ENCODE results near the gene SALL1. TPM values are rescaled to one million over a fixed set of nuclear protein-coding genes. Genes with fewer than 3 reads are reported as not detected.

Gene SALL1
- total and polyA plus RNA-seq, 10 donors: under 0.01 TPM; not detected in 9

DNA sequence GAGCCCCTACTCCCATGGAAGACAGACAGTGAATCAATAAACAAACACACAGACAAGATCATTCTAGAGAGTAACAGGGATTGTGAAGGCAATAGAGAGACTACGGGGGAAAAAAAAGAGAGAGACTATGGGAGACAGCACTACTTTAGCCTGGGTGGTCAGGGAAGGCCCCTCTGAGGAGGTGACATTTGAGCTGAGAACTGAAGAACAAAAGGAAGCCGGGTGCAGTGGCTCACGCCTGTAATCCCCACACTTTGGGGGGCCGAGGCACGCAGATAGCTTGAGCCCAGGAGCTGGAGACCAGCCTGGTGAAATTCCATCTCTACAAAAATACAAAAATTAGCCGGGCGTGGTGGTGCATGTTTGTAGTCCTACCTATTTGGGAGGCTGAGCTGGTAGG, 29.2 kb downstream of the SALL1 start:
- no peaks in the 10 kb centered on the region for H3K4me1 ChIP-seq
- WGBS, 5 donors: 41 to 52% (median 45%) methylated on average over 7 of the region's 7 CpGs
- TF ChIP-seq, protein P1, sequence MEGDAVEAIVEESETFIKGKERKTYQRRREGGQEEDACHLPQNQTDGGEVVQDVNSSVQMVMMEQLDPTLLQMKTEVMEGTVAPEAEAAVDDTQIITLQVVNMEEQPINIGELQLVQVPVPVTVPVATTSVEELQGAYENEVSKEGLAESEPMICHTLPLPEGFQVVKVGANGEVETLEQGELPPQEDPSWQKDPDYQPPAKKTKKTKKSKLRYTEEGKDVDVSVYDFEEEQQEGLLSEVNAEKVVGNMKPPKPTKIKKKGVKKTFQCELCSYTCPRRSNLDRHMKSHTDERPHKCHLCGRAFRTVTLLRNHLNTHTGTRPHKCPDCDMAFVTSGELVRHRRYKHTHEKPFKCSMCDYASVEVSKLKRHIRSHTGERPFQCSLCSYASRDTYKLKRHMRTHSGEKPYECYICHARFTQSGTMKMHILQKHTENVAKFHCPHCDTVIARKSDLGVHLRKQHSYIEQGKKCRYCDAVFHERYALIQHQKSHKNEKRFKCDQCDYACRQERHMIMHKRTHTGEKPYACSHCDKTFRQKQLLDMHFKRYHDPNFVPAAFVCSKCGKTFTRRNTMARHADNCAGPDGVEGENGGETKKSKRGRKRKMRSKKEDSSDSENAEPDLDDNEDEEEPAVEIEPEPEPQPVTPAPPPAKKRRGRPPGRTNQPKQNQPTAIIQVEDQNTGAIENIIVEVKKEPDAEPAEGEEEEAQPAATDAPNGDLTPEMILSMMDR (IDR thresholded peaks at IDR 0.05 in 8 of 11, conservative IDR thresholded peaks at IDR 0.05 in 3 of 11): no peak
- no peak for TF ChIP-seq POLR2AphosphoS5 (IDR thresholded peaks at IDR 0.05)
- no peak for TF ChIP-seq POLR2A (IDR thresholded peaks at IDR 0.05)
- no peak for DNase-seq
- H3K27ac ChIP-seq: no peak overlapping the region
- no peak overlapping the region for H3K4me3 ChIP-seq
- no peaks in the 10 kb centered on the region for H3K36me3 ChIP-seq
- intact Hi-C loops (cut with DNase I; ENCODE audit: low total_unique reads): no loop called here
- no peaks in the 10 kb centered on the region for H3K9me3 ChIP-seq
- H3K27me3 ChIP-seq (replicated peaks in 1 of 7): peaks cover 0 to 51% (median 0%) of the 10 kb centered on the region in 7 donors

DNA sequence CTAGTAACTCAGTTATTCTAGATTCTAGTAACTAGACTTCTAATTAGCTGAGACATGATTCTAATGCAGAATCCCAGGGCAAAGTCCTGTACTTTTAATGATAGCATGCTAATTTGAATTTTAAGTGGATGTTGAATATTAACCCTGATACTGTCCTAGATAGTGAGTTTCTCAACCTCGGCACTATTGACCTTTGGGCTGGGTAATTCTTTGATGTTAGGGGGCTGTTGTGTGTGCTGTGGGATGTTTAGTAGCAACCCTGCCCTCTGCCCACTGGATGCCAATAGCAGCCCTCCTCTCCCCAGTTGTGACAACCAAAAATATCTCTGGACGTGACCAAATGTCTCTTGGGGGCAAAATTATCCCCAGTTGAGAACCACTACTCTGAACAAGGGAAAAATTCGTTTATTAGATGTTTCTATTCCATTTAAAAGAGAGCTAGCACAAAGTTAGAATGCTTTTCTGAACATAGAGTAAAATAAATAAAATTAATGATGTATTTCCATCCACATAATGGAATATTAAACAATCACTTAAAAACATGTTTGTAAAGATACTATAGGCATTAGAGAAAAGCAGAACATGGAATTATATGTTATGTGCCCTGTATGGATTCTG, 30.2 kb downstream of the SALL1 start:
- 32 to 38% (median 37%) methylated on average over 3 of the region's 3 CpGs for WGBS, 5 donors
- intact Hi-C loops (cut with DNase I; ENCODE audit: low total_unique reads): no loop called here
- Histone ChIP-seq H3K4me1 (no peaks in the 10 kb centered on the region), H3K4me3 (no peak overlapping the region), H3K9me3 (no peaks in the 10 kb centered on the region), H3K36me3 (no peaks in the 10 kb centered on the region), H3K27me3 (replicated peaks in 1 of 7) (peaks cover 0 to 51% (median 0%) of the 10 kb centered on the region in 7 donors), H3K27ac (no peak overlapping the region)
- no peak for DNase-seq
- TF ChIP-seq, protein P1 (IDR thresholded peaks at IDR 0.05 in 8 of 11, conservative IDR thresholded peaks at IDR 0.05 in 3 of 11): no peak
- TF ChIP-seq POLR2A (IDR thresholded peaks at IDR 0.05): no peak
- TF ChIP-seq POLR2AphosphoS5 (IDR thresholded peaks at IDR 0.05): no peak

DNA sequence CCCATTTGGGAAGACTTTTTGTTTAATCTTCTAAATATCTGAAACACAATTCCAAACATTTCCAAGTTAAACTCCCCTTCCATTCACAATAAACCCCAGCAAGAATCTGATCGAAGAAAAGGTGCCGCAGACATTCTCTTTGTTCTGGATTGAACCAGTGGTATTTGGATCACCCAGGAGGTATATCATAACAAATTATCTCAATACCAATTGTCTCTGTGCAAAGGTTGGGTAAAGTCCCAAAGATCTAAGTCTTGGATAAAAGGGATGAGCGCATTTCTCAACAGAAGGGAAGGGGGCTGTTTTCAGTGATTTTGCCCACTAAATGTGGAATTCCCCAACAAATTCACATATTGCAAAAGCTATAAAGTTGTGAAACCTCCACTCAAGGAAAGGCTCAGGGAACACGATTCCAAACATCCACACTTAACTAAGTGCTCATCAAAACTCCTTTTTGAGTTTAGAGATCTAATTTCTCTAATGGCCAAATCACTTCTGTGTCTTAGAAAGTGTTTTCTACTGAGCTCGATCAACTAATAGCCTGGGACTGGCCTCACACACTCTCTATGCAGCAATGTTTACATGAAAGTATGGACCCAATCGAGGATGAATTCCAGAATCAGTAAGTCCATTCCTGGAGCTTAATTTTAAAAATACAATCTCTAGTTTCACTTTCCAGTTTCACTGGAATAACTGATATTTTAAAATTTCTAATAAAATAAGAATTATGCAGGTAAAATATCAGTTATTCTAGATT, 30.9 kb downstream of the SALL1 start:
- TF ChIP-seq POLR2A (IDR thresholded peaks at IDR 0.05) (no peak), POLR2AphosphoS5 (IDR thresholded peaks at IDR 0.05) (no peak)
- TF ChIP-seq, protein P1 (IDR thresholded peaks at IDR 0.05 in 8 of 11, conservative IDR thresholded peaks at IDR 0.05 in 3 of 11): no peak
- Histone ChIP-seq H3K9me3 (no peaks in the 10 kb centered on the region), H3K4me1 (no peaks in the 10 kb centered on the region), H3K4me3 (no peak overlapping the region), H3K27me3 (replicated peaks in 1 of 7) (peaks cover 0 to 52% (median 5%) of the 10 kb centered on the region in 7 donors), H3K27ac (no peak overlapping the region), H3K36me3 (no peaks in the 10 kb centered on the region)
- 76 to 86% (median 79%) methylated on average over 6 of the region's 6 CpGs for WGBS, 5 donors
- intact Hi-C loops (cut with DNase I; ENCODE audit: low total_unique reads): no loop called here
- no peak for DNase-seq

DNA sequence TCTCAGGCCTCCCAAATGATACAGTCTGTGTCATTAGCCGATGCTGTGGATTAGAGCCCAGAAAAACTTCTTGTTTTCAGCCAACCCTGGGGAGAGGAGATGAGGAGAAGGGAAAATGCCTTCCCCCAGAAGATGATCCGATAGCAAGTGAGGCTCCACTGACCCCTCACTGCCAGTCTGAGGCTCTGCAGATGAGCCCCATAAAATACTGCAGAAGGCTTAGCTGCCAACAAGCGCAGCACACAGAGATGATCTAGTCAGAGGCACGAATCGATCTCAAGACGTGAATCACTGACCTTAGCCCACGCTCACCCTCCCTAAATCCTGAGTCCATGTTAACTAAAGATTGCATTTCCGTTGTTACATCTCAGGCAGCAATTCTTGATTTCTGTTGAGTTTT, 31.5 kb downstream of the SALL1 start:
- H3K4me1 ChIP-seq: no peaks in the 10 kb centered on the region
- intact Hi-C loops (cut with DNase I; ENCODE audit: low total_unique reads): no loop called here
- H3K9me3 ChIP-seq: no peaks in the 10 kb centered on the region
- no peak for DNase-seq
- H3K27me3 ChIP-seq (replicated peaks in 1 of 7): peaks cover 0 to 54% (median 11%) of the 10 kb centered on the region in 7 donors
- H3K4me3 ChIP-seq: no peak overlapping the region
- no peak overlapping the region for H3K27ac ChIP-seq
- TF ChIP-seq POLR2AphosphoS5 (IDR thresholded peaks at IDR 0.05) (no peak), POLR2A (IDR thresholded peaks at IDR 0.05) (no peak)
- TF ChIP-seq, protein P1 (IDR thresholded peaks at IDR 0.05 in 8 of 11, conservative IDR thresholded peaks at IDR 0.05 in 3 of 11): no peak
- H3K36me3 ChIP-seq: no peaks in the 10 kb centered on the region
- WGBS, 5 donors: 62 to 73% (median 67%) methylated on average over 8 of the region's 8 CpGs
